GM23338 (cell line): Measurements from ENCODE around the gene EVI5. TPM values are rescaled to one million over a fixed set of nuclear protein-coding genes. Genes with fewer than 3 reads are reported as not detected.

Experiments
- ATAC-seq: fragments of 200-7000 bp; cut with Tn5 transposase; 3 replicates; pipeline ENCODE4 v1.9.1; 2020
- DNase-seq: peaks from one replicate; pipeline ENCODE4 v3.0.0-alpha.2; 2015; ENCODE audit warnings: low spot score
- H2AFZ ChIP-seq: fragments of 200-600 bp; sonication (generic); 2 replicates; pipeline ENCODE4 v1.8.0; 2016; ENCODE audit warnings: antibody characterized with exemption, mild to moderate bottlenecking, moderate library complexity
- H3F3A ChIP-seq: fragments of 200-600 bp; sonication (generic); replicated peaks from 2 replicates; pipeline ENCODE4 v1.8.0; 2017; ENCODE audit warnings: antibody characterized with exemption, mixed run types, low read depth
- H3K27ac ChIP-seq: fragments of 200-600 bp; sonication (generic); 2 replicates; pipeline ENCODE4 v1.6.1; 2016; ENCODE audit warnings: low read depth
- H3K27me3 ChIP-seq: fragments of 200-600 bp; sonication (generic); 2 replicates; pipeline ENCODE4 v1.8.0; 2016; ENCODE audit warnings: mild to moderate bottlenecking, mixed run types, moderate library complexity; ENCODE audit not compliant: insufficient read depth
- H3K36me3 ChIP-seq: fragments of 200-600 bp; sonication (generic); 2 replicates; pipeline ENCODE4 v1.8.0; 2016; ENCODE audit warnings: mild to moderate bottlenecking; ENCODE audit not compliant: insufficient read depth
- H3K4me1 ChIP-seq: fragments of 200-600 bp; sonication (generic); 2 replicates; pipeline ENCODE4 v1.8.0; 2016; ENCODE audit warnings: mild to moderate bottlenecking, moderate library complexity; ENCODE audit not compliant: insufficient read depth
- H3K4me2 ChIP-seq: fragments of 200-600 bp; sonication (generic); 2 replicates; pipeline ENCODE4 v1.7.1; 2017; ENCODE audit warnings: mixed run types
- H3K4me3 ChIP-seq: fragments of 200-600 bp; sonication (generic); 2 replicates; pipeline ENCODE4 v1.6.1; 2016; ENCODE audit warnings: mixed run types
- H3K79me2 ChIP-seq: fragments of 200-600 bp; sonication (generic); replicated peaks from 2 replicates; pipeline ENCODE4 v1.8.0; 2017; ENCODE audit warnings: mild to moderate bottlenecking; ENCODE audit not compliant: insufficient read depth
- H3K9me2 ChIP-seq: fragments of 200-600 bp; sonication (generic); 2 replicates; pipeline ENCODE4 v1.8.0; 2017; ENCODE audit not compliant: insufficient read depth
- H4K20me1 ChIP-seq: fragments of 200-600 bp; sonication (generic); replicated peaks from 2 replicates; pipeline ENCODE4 v1.8.0; 2017; ENCODE audit warnings: mild to moderate bottlenecking; ENCODE audit not compliant: insufficient read depth
- H3K27ac Mint-ChIP-seq: 2 replicates; pipeline ENCODE4 v1.8.0; 2020; ENCODE audit warnings: inconsistent platforms, mild to moderate bottlenecking, moderate library complexity, mixed read lengths
- H3K27me3 Mint-ChIP-seq: 3 replicates; pipeline ENCODE4 v1.8.0; 2022; ENCODE audit warnings: low read depth, mild to moderate bottlenecking, moderate library complexity, mixed read lengths, inconsistent platforms; ENCODE audit not compliant: insufficient read depth, poor library complexity
- H3K36me3 Mint-ChIP-seq: 3 replicates; pipeline ENCODE4 v1.8.0; 2021; ENCODE audit warnings: low read depth, mild to moderate bottlenecking, inconsistent platforms, moderate library complexity, mixed read lengths
- H3K4me1 Mint-ChIP-seq: 3 replicates; pipeline ENCODE4 v1.8.0; 2020; ENCODE audit warnings: mild to moderate bottlenecking, inconsistent platforms, mixed read lengths
- H3K4me3 Mint-ChIP-seq: 3 replicates; pipeline ENCODE4 v1.8.0; 2021; ENCODE audit warnings: moderate library complexity, mild to moderate bottlenecking, inconsistent platforms, mixed read lengths
- H3K9me3 Mint-ChIP-seq: 3 replicates; pipeline ENCODE4 v1.8.0; 2020; ENCODE audit warnings: moderate library complexity, mild to moderate bottlenecking, inconsistent platforms, mixed read lengths
- CREB1 ChIP-seq: fragments of 250-450 bp; sonication (Bioruptor Pico); IDR thresholded peaks from 2 replicates; pipeline ENCODE4 v1.5.0; 2020; ENCODE audit warnings: low read depth, mild to moderate bottlenecking, moderate library complexity
- CTCF ChIP-seq, 2 experiments: fragments of 200-600 bp in 1 of 2; sonication (generic) in 1 of 2; conservative IDR thresholded peaks; 2 replicates each; pipeline versions ENCODE4 v1.5.1 to v1.6.1; 2016 to 2017; ENCODE audit warnings: antibody characterized with exemption in 2 of 2, low read depth in 2 of 2, mild to moderate bottlenecking in 2 of 2, moderate library complexity in 1 of 2
- ETS1 ChIP-seq: IDR thresholded peaks from 2 replicates; pipeline ENCODE4 v1.6.1; 2016; ENCODE audit warnings: antibody characterized with exemption
- EZH2 ChIP-seq: fragments of 200-600 bp; sonication (generic); IDR thresholded peaks from one replicate; pipeline ENCODE4 v1.8.0; 2017; ENCODE audit warnings: antibody characterized with exemption, mild to moderate bottlenecking, low read depth; ENCODE audit not compliant: unreplicated experiment
- EZH2phosphoT487 ChIP-seq: fragments of 200-600 bp; sonication (generic); IDR thresholded peaks from one replicate; pipeline ENCODE4 v1.8.1; 2018; ENCODE audit warnings: antibody characterized with exemption; ENCODE audit not compliant: unreplicated experiment
- JUNB ChIP-seq: IDR thresholded peaks from one replicate; pipeline ENCODE4 v1.6.1; 2016; ENCODE audit warnings: antibody characterized with exemption; ENCODE audit not compliant: unreplicated experiment
- NANOG ChIP-seq: IDR thresholded peaks from 2 replicates; pipeline ENCODE4 v1.6.1; 2016; ENCODE audit warnings: antibody characterized with exemption, borderline replicate concordance
- POLR2AphosphoS5 ChIP-seq: IDR thresholded peaks from 2 replicates; pipeline ENCODE4 v1.6.1; 2016; ENCODE audit warnings: antibody characterized with exemption, low read depth
- REST ChIP-seq: IDR thresholded peaks from one replicate; pipeline ENCODE4 v1.6.1; 2018; ENCODE audit warnings: antibody characterized with exemption; ENCODE audit not compliant: unreplicated experiment
- STAT1 ChIP-seq: IDR thresholded peaks from one replicate; pipeline ENCODE4 v1.6.1; 2016; ENCODE audit warnings: antibody characterized with exemption; ENCODE audit not compliant: unreplicated experiment
- ZNF114 ChIP-seq: fragments of 250-450 bp; sonication (Bioruptor Pico); IDR thresholded peaks from 2 replicates; pipeline ENCODE4 v1.5.0; 2020; ENCODE audit warnings: mild to moderate bottlenecking, moderate library complexity
- ZNF331 ChIP-seq: fragments of 250-450 bp; sonication (Bioruptor Pico); IDR thresholded peaks from 2 replicates; pipeline ENCODE4 v1.5.0; 2020; ENCODE audit warnings: low read depth, mild to moderate bottlenecking, moderate library complexity
- ZNF462 ChIP-seq: fragments of 250-450 bp; sonication (Bioruptor Pico); IDR thresholded peaks from 2 replicates; pipeline ENCODE4 v1.5.0; 2020; ENCODE audit warnings: mild to moderate bottlenecking, moderate library complexity
- polyA plus RNA-seq: library from polyadenylated mRNA; unstranded; fragments of >200 nt; fragmentation: Nextera tagmentation; extraction: Ambion mirVana; gene quantifications from 2 replicates; pipeline ENCODE4 v1.2.1, GENCODE V29; 2016
- total RNA-seq: library from RNA; depleted of rRNA; stranded (reverse); fragments of >200 nt; shearing (Covaris generic); gene quantifications from 2 replicates; pipeline ENCODE4 v1.2.3, GENCODE V29; 2014

The EVI5 gene
- total and polyA plus RNA-seq, 2 experiments from 2014 or later: 15.6 to 24.8 TPM

GRCh38 chr1:92567211-92567868, 217.6 kb downstream of the EVI5 start:
- no peak overlapping the region for H3K27ac ChIP-seq
- H3K4me1 ChIP-seq: no peaks in the 10 kb centered on the region
- no peaks in the 10 kb centered on the region for H3K4me1 Mint-ChIP-seq
- H3K27ac Mint-ChIP-seq: no peak overlapping the region
- no peaks in the 10 kb centered on the region for H3K9me3 Mint-ChIP-seq
- H3K79me2 ChIP-seq: no peaks in the 10 kb centered on the region
- H2AFZ ChIP-seq: no peak overlapping the region
- H3F3A ChIP-seq: no peaks in the 10 kb centered on the region
- H3K4me3 Mint-ChIP-seq: no peak overlapping the region
- no peaks in the 10 kb centered on the region for H4K20me1 ChIP-seq
- H3K27me3 ChIP-seq: no peaks in the 10 kb centered on the region
- no peak for DNase-seq
- TF ChIP-seq POLR2AphosphoS5: no peak
- TF ChIP-seq STAT1: no peak
- TF ChIP-seq EZH2: no peak
- TF ChIP-seq ETS1: no peak
- no peak for TF ChIP-seq NANOG
- TF ChIP-seq JUNB: no peak
- no peak for TF ChIP-seq EZH2phosphoT487
- no peak for TF ChIP-seq CTCF (conservative IDR thresholded peaks at IDR 0.05; ENCODE audit: low read depth in 2 of 2)
- TF ChIP-seq REST: no peak
- TF ChIP-seq CREB1 (CRISPR knock-in tag): no peak
- no peak for TF ChIP-seq ZNF331 (CRISPR knock-in tag)
- TF ChIP-seq ZNF462 (CRISPR knock-in tag): no peak
- no peak for TF ChIP-seq ZNF114 (CRISPR knock-in tag)
- H3K36me3 ChIP-seq: no peaks in the 10 kb centered on the region
- ATAC-seq: no peak
- no peak overlapping the region for H3K4me3 ChIP-seq
- H3K4me2 ChIP-seq: no peak overlapping the region
- H3K27me3 Mint-ChIP-seq: no peaks in the 10 kb centered on the region
- no peaks in the 10 kb centered on the region for H3K9me2 ChIP-seq
- no peaks in the 10 kb centered on the region for H3K36me3 Mint-ChIP-seq
